CD1c-positive myeloid dendritic cell (primary cell): Measurements from ENCODE around the gene CXCL11.
A peak's percentile ranks its signal among the peaks of the same experiment; 100 is the strongest.
"Not testable (repeated sequence)": the region's sequence is repeated elsewhere in the genome, so short reads cannot be mapped to it uniquely, and the experiment has no call there.

Experiments
- DNase-seq: peaks from one replicate; pipeline ENCODE4 v3.0.0-alpha.2; 2016; ENCODE audit errors: extremely low spot score

Gene CXCL11

GRCh38 chr4:76035799-76036380, at the start of gene CXCL11:
TSS of gene CXCL11 (minus strand) at chr4:76036070. CDS start at chr4:76035987, 83 bp downstream.
- DNase-seq, result no peak

- no peak for DNase-seq
These were observed 48.7 kb upstream of the CXCL11 start for GRCh38 chr4:76084542-76084941.

GRCh38 chr4:76083386-76083988, 47.6 kb upstream of the CXCL11 start:
- DNase-seq, result no peak

GRCh38 chr4:76078033-76078613, 42.3 kb upstream of the CXCL11 start:
- no peak for DNase-seq

- DNase-seq, result no peak
These were observed 39.2 kb upstream of the CXCL11 start for GRCh38 chr4:76074993-76075600.

GRCh38 chr4:76074468-76074867, 38.6 kb upstream of the CXCL11 start, which contains the start of gene ART3:
TSS of gene ART3 (plus strand) at chr4:76074709. CDS start at chr4:76075890, 1,181 bp downstream.
- no peak for DNase-seq

GRCh38 chr4:76072760-76073159, 36.9 kb upstream of the CXCL11 start:
- DNase-seq, result no peak

- DNase-seq, result peak; percentile 81
These were observed 31.9 kb upstream of the CXCL11 start for GRCh38 chr4:76067652-76068286.

- no peak for DNase-seq
These were observed 30.7 kb upstream of the CXCL11 start for GRCh38 chr4:76066546-76066945.

GRCh38 chr4:76061982-76062381, 26.1 kb upstream of the CXCL11 start:
- peak; percentile 56 for DNase-seq

GRCh38 chr4:76061421-76061820, 25.6 kb upstream of the CXCL11 start:
- no peak for DNase-seq

- no peak for DNase-seq
These were observed 24.6 kb upstream of the CXCL11 start for GRCh38 chr4:76060506-76060905.

- peak; percentile 71 for DNase-seq
These were observed 23.9 kb upstream of the CXCL11 start for GRCh38 chr4:76059750-76060149.

- DNase-seq, result no peak
These were observed 23.1 kb upstream of the CXCL11 start for GRCh38 chr4:76058888-76059426.

GRCh38 chr4:76058302-76058701, 22.4 kb upstream of the CXCL11 start:
- no peak for DNase-seq

GRCh38 chr4:76055421-76055820, 19.6 kb upstream of the CXCL11 start:
- no peak for DNase-seq

GRCh38 chr4:76055016-76055415, 19.1 kb upstream of the CXCL11 start:
- DNase-seq, result no peak

GRCh38 chr4:76053730-76054129, 17.9 kb upstream of the CXCL11 start:
- no peak for DNase-seq

GRCh38 chr4:76050560-76051050, 14.7 kb upstream of the CXCL11 start:
- not testable (repeated sequence) for DNase-seq

GRCh38 chr4:76049860-76050416, 14.1 kb upstream of the CXCL11 start:
- DNase-seq, result not testable (repeated sequence)

- DNase-seq, result not testable (repeated sequence)
These were observed 8.8 kb upstream of the CXCL11 start for GRCh38 chr4:76044686-76045085.

GRCh38 chr4:76043306-76043705, 7.4 kb upstream of the CXCL11 start:
- not testable (repeated sequence) for DNase-seq
